Mesenchymal stem cell (in vitro differentiated cells and primary cell): Measurements from ENCODE around the gene ADORA2A.

Experiments used
- DNase-seq: peaks from one replicate; pipeline ENCODE4 v3.0.0-alpha.2; 2013
- H2AFZ ChIP-seq: one replicate; pipeline ENCODE4 v1.6.1; 2013; ENCODE audit warnings: low read depth, mild to moderate bottlenecking, control low read depth, inconsistent platforms, low read length, moderate library complexity
- H2AK5ac ChIP-seq: 2 replicates; pipeline ENCODE4 v1.6.1; 2013; ENCODE audit warnings: low read length, moderate library complexity, mild to moderate bottlenecking, inconsistent platforms; ENCODE audit not compliant: severe bottlenecking
- H2BK120ac ChIP-seq: one replicate; pipeline ENCODE4 v1.6.1; 2013; ENCODE audit warnings: low read depth, mild to moderate bottlenecking, inconsistent platforms, low read length, moderate library complexity
- H2BK12ac ChIP-seq, 2 experiments: one replicate each; pipeline ENCODE4 v1.6.1; 2013; ENCODE audit warnings: inconsistent platforms in 2 of 2, low read length in 2 of 2, mild to moderate bottlenecking in 2 of 2, moderate library complexity in 2 of 2, control low read depth in 1 of 2
- H2BK15ac ChIP-seq: one replicate; pipeline ENCODE4 v1.6.1; 2013; ENCODE audit warnings: mild to moderate bottlenecking, low read depth, inconsistent platforms; ENCODE audit not compliant: poor library complexity, severe bottlenecking
- H2BK5ac ChIP-seq: 2 replicates; pipeline ENCODE4 v1.6.1; 2013; ENCODE audit warnings: low read depth, mild to moderate bottlenecking, low read length, control low read depth, inconsistent platforms; ENCODE audit not compliant: poor library complexity, severe bottlenecking
- H3K14ac ChIP-seq, 2 experiments: one replicate each; pipeline ENCODE4 v1.6.1; 2013; ENCODE audit warnings: inconsistent platforms in 2 of 2, low read length in 2 of 2, control low read depth in 1 of 2, mild to moderate bottlenecking in 1 of 2, moderate library complexity in 1 of 2
- H3K18ac ChIP-seq, 2 experiments: one replicate each; pipeline ENCODE4 v1.6.1; 2013; ENCODE audit warnings: inconsistent platforms in 2 of 2, low read length in 2 of 2, control low read depth in 1 of 2, low read depth in 1 of 2, mild to moderate bottlenecking in 1 of 2
- H3K23ac ChIP-seq, 2 experiments: one replicate each; pipeline ENCODE4 v1.6.1; 2013; ENCODE audit warnings: inconsistent platforms in 2 of 2, low read length in 2 of 2, mild to moderate bottlenecking in 2 of 2, moderate library complexity in 2 of 2, control low read depth in 1 of 2
- H3K27ac ChIP-seq: 2 replicates; pipeline ENCODE4 v1.5.1; 2013; ENCODE audit warnings: mild to moderate bottlenecking, moderate library complexity, low read length, control low read depth, inconsistent platforms; ENCODE audit not compliant: poor library complexity, severe bottlenecking
- H3K27me3 ChIP-seq, 2 experiments: 2 replicates each; pipeline versions ENCODE4 v1.6.1 to v1.7.0; 2013; ENCODE audit warnings: low read length in 2 of 2, mild to moderate bottlenecking in 2 of 2, moderate library complexity in 2 of 2, control low read depth in 1 of 2, inconsistent platforms in 1 of 2; ENCODE audit not compliant: control insufficient read depth in 1 of 2, insufficient read depth in 1 of 2
- H3K36me3 ChIP-seq, 2 experiments: 2 replicates each; pipeline versions ENCODE4 v1.6.1 to v1.7.0; 2013; ENCODE audit warnings: low read length in 2 of 2, control low read depth in 1 of 2, inconsistent platforms in 1 of 2, low read depth in 1 of 2, mild to moderate bottlenecking in 1 of 2; ENCODE audit not compliant: insufficient read depth in 2 of 2, control insufficient read depth in 1 of 2
- H3K4ac ChIP-seq, 2 experiments: one replicate each; pipeline ENCODE4 v1.6.1; 2013; ENCODE audit warnings: inconsistent platforms in 2 of 2, low read length in 2 of 2, mild to moderate bottlenecking in 2 of 2, moderate library complexity in 2 of 2, control low read depth in 1 of 2, low read depth in 1 of 2
- H3K4me1 ChIP-seq: 2 replicates; pipeline ENCODE4 v1.6.1; 2013; ENCODE audit warnings: low read depth, low read length, control low read depth; ENCODE audit not compliant: control insufficient read depth, insufficient read depth
- H3K4me2 ChIP-seq: 2 replicates; pipeline ENCODE4 v1.6.1; 2013; ENCODE audit warnings: low read length, mild to moderate bottlenecking, inconsistent platforms; ENCODE audit not compliant: poor library complexity, severe bottlenecking
- H3K4me3 ChIP-seq, 2 experiments: 2 replicates each; pipeline versions ENCODE4 v1.5.1 to v1.7.0; 2013; ENCODE audit warnings: low read length in 2 of 2, mild to moderate bottlenecking in 2 of 2, control low read depth in 1 of 2, low read depth in 1 of 2; ENCODE audit not compliant: insufficient read depth in 1 of 2
- H3K79me1 ChIP-seq: replicated peaks from 2 replicates; pipeline ENCODE4 v1.6.1; 2013; ENCODE audit warnings: mild to moderate bottlenecking, control low read depth, low read length, inconsistent platforms; ENCODE audit not compliant: poor library complexity, severe bottlenecking
- H3K9ac ChIP-seq: 2 replicates; pipeline ENCODE4 v1.7.0; 2013; ENCODE audit warnings: mild to moderate bottlenecking, low read length, moderate library complexity
- H3K9me3 ChIP-seq: 2 replicates; pipeline ENCODE4 v1.7.0; 2013; ENCODE audit warnings: mild to moderate bottlenecking, low read length; ENCODE audit not compliant: control insufficient read depth
- H4K8ac ChIP-seq: one replicate; pipeline ENCODE4 v1.6.1; 2013; ENCODE audit warnings: inconsistent platforms, mild to moderate bottlenecking, low read length, moderate library complexity
- H4K91ac ChIP-seq: one replicate; pipeline ENCODE4 v1.6.1; 2013; ENCODE audit warnings: mild to moderate bottlenecking, low read length, inconsistent platforms
- WGBS: methylation state at CpG from one replicate; pipeline ENCODE4 v1.1.7; 2013; ENCODE audit warnings: mixed read lengths; 5-methylcytosine and 5-hydroxymethylcytosine counted together

Gene ADORA2A

DNA sequence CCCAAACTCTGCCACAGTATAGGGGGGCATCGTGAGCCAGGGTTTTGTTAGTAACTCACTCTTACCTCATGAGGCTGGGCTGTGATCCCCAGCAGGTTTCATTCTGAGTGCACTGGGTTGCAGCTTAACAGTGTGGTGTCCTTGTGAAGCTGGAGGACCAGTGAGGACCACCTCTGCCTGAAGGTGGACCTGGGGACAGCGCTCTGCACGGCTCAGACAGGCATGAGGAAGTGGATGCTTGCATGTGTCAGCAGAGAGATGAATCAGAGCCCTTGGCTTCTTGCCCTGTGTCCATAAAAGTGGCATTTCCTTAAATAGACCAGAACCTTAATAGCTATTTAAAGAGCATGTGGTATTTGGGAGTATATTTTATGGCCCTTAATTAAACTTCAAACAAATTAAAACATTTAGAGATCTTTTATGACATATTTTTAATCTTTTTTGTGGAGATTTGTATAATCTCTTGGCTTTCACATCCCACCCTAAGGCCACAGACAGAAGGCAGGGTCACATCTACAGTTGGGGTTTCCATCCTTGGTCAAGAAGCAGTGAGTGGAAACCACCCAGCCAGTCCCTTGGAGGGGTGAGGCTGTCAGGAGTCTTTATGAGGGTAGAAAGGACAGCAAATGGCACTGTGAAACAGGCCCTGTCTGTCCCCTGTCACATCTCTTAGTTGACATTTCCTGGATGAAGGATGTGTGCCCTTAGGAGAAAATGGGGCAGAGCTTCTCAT, 24.8 kb upstream of the ADORA2A start:
- H2BK12ac ChIP-seq, result peak overlapping the region; percentile 81 to 89
- H2BK120ac ChIP-seq, result peak overlapping the region; percentile 36
- H3K18ac ChIP-seq, result peak overlapping the region; percentile 65 to 81
- peak overlapping the region; percentile 27 for H4K8ac ChIP-seq
- 27% methylated on average over 3 of the region's 3 CpGs for WGBS
- H3K9ac ChIP-seq, result no peak overlapping the region
- peaks cover 25% of the 10 kb centered on the region for H3K4me1 ChIP-seq
- H3K36me3 ChIP-seq, result peaks cover 32 to 48% of the 10 kb centered on the region in 2 experiments
- peak; percentile 94 for DNase-seq
- H3K4me2 ChIP-seq, result no peak overlapping the region
- peak overlapping the region; percentile 32 to 50 for H3K4ac ChIP-seq
- no peak overlapping the region for H3K23ac ChIP-seq
- H3K27ac ChIP-seq, result peak overlapping the region; percentile 43
- peaks cover 27% of the 10 kb centered on the region for H3K79me1 ChIP-seq
- no peaks in the 10 kb centered on the region for H3K27me3 ChIP-seq
- no peak overlapping the region for H3K14ac ChIP-seq
- no peak overlapping the region for H2AFZ ChIP-seq
- no peak overlapping the region for H3K4me3 ChIP-seq
- no peaks in the 10 kb centered on the region for H3K9me3 ChIP-seq
- H2BK15ac ChIP-seq, result peak overlapping the region; percentile 50
- peak overlapping the region; percentile 46 for H4K91ac ChIP-seq
- H2BK5ac ChIP-seq, result no peak overlapping the region
- peak overlapping the region; percentile 1 for H2AK5ac ChIP-seq

DNA sequence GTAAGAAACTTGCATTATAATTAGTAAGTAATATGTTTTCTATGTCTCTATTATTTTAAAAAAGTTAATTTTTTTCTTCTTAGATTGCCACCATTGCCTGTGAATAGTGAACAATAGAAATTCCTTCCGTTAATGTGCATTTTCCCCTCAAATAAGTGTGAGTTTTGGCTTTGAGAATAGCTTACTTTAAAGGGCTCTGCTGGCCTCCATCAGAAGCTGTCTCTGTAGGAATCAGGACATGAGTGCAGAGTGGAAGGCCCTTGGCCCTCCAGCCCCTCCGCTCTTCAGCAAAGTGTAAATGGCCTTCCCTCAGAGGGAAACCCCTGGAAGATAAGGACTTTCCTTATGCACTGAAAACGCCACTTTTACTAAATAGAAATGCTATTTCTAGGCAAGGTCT, 24.1 kb upstream of the ADORA2A start:
- peak overlapping the region in 1 of 2 experiments; percentile 2 for H3K18ac ChIP-seq
- H3K36me3 ChIP-seq, result peaks cover 35 to 48% of the 10 kb centered on the region in 2 experiments
- no peaks in the 10 kb centered on the region for H3K9me3 ChIP-seq
- H2BK5ac ChIP-seq, result no peak overlapping the region
- no peak overlapping the region for H3K14ac ChIP-seq
- H3K23ac ChIP-seq, result no peak overlapping the region
- H2AK5ac ChIP-seq, result no peak overlapping the region
- peaks cover 30% of the 10 kb centered on the region for H3K4me1 ChIP-seq
- H2BK15ac ChIP-seq, result no peak overlapping the region
- H3K4ac ChIP-seq, result no peak overlapping the region
- no peak overlapping the region for H3K4me2 ChIP-seq
- no peak for DNase-seq
- H3K79me1 ChIP-seq, result peaks cover 30% of the 10 kb centered on the region
- H3K27ac ChIP-seq, result no peak overlapping the region
- 67% methylated on average over 2 of the region's 3 CpGs for WGBS
- no peak overlapping the region for H2BK12ac ChIP-seq
- no peak overlapping the region for H2AFZ ChIP-seq
- no peak overlapping the region for H3K4me3 ChIP-seq
- no peak overlapping the region for H3K9ac ChIP-seq
- H4K8ac ChIP-seq, result no peak overlapping the region
- no peak overlapping the region for H2BK120ac ChIP-seq
- peak overlapping the region; percentile 18 for H4K91ac ChIP-seq
- H3K27me3 ChIP-seq, result no peaks in the 10 kb centered on the region

DNA sequence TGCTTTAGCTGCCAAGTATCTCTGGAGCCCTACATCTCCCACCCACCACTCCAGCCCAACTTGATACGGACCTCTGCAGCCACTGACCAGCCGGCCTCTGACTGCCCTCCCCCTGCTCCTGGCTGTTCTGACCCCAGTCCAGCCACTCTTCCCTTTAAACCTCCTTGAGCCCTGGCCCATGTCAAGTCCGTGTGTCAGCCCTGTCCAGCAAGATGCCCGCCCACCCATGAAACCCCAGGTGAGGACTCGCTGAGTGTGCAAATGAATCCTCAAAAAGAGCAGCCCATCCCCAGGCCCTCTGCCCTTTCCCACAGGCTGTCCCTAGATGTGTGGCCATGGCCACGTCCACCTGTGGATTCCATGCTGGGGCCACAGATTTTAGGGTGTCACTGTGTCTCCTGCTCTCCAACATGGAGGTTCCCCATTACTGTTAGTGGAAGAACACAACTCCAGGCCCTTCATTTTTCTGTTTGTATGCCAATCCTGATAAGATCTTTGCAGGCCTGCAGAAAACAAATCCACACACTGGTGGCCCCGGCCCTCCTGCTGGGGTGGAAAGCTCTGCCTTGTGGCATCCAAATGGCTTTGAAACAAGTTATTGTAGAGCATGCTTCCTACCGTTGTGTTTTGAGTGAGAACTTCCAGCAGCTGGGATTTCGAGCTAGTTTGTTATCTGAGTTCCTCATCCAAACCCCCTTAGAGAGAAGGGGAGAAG, 22.7 kb upstream of the ADORA2A start:
- 94% methylated on average over 9 of the region's 9 CpGs for WGBS
- no peak overlapping the region for H2BK120ac ChIP-seq
- H4K8ac ChIP-seq, result no peak overlapping the region

DNA sequence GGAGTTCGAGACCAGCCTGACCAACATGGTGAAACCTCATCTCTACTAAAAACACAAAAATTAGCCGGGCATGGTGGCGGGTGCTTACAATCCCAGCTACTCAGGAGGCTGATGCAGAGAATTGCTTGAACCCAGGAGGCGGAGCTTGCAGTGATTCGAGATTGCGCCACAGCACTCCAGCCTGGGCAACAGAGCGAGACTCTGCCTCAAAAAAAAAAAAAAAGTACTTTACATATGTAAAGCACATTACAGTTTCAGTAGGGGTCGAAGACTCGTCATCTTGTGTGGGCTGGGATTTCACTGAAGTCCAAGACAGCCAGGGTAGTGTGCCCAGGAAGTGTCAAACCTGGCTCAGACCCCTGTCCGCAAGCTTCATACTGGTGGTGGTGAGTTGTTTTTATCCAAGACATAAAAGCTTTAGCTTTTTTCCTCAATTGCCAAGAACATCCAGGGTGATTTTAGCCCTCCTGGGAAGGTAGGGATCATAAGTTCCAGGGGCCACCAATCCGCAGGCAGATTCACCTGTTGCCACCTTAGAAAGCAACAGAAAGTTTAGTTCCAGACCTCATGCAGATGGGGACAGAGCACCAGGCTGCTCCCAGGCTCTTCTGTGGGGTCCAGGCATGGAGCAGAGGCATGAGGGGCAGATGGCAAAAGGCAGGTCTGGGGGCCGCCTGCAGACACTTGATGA, 21.6 kb upstream of the ADORA2A start:
- no peak overlapping the region for H3K4me3 ChIP-seq
- no peak overlapping the region for H3K9ac ChIP-seq
- H4K8ac ChIP-seq, result peak overlapping the region; percentile 10
- 97% methylated on average over 11 of the region's 12 CpGs for WGBS
- H2AK5ac ChIP-seq, result no peak overlapping the region
- H2AFZ ChIP-seq, result no peak overlapping the region
- no peak overlapping the region for H2BK120ac ChIP-seq
- no peak overlapping the region for H2BK15ac ChIP-seq
- H3K4ac ChIP-seq, result no peak overlapping the region
- peak overlapping the region; percentile 38 to 73 for H3K18ac ChIP-seq
- no peak for DNase-seq
- H3K4me2 ChIP-seq, result no peak overlapping the region
- no peaks in the 10 kb centered on the region for H3K9me3 ChIP-seq
- peak overlapping the region in 1 of 2 experiments; percentile 27 for H3K23ac ChIP-seq
- H2BK12ac ChIP-seq, result peak overlapping the region; percentile 23 to 81
- H3K79me1 ChIP-seq, result peaks cover 39% of the 10 kb centered on the region
- no peaks in the 10 kb centered on the region for H3K27me3 ChIP-seq
- H2BK5ac ChIP-seq, result no peak overlapping the region
- no peak overlapping the region for H3K27ac ChIP-seq
- peaks cover 40 to 47% of the 10 kb centered on the region in 2 experiments for H3K36me3 ChIP-seq
- no peak overlapping the region for H3K14ac ChIP-seq
- peaks cover 45% of the 10 kb centered on the region for H3K4me1 ChIP-seq
- no peak overlapping the region for H4K91ac ChIP-seq

More for the DNA sequence above, 22.7 kb upstream of the ADORA2A start:
- Histone ChIP-seq H3K18ac (peak overlapping the region; percentile 11 to 50), H2AK5ac (no peak overlapping the region), H2AFZ (no peak overlapping the region), H3K4me2 (no peak overlapping the region), H3K9ac (no peak overlapping the region), H2BK5ac (no peak overlapping the region), H3K27ac (no peak overlapping the region), H3K4ac (no peak overlapping the region), H3K4me1 (peaks cover 37% of the 10 kb centered on the region), H3K23ac (no peak overlapping the region), H3K4me3 (no peak overlapping the region), H3K9me3 (no peaks in the 10 kb centered on the region), H3K27me3 (no peaks in the 10 kb centered on the region), H2BK15ac (no peak overlapping the region), H3K79me1 (peaks cover 36% of the 10 kb centered on the region), H3K14ac (no peak overlapping the region), H3K36me3 (peaks cover 40 to 47% of the 10 kb centered on the region in 2 experiments), H2BK12ac (peak overlapping the region; percentile 29 to 49), H4K91ac (peak overlapping the region; percentile 2)
- DNase-seq, result no peak
